ENCODE results near the gene DNM3.
"Not testable (repeated sequence)": the region's sequence is repeated elsewhere in the genome, so short reads cannot be mapped to it uniquely, and the experiment has no call there.

DNM3 gene

DNA sequence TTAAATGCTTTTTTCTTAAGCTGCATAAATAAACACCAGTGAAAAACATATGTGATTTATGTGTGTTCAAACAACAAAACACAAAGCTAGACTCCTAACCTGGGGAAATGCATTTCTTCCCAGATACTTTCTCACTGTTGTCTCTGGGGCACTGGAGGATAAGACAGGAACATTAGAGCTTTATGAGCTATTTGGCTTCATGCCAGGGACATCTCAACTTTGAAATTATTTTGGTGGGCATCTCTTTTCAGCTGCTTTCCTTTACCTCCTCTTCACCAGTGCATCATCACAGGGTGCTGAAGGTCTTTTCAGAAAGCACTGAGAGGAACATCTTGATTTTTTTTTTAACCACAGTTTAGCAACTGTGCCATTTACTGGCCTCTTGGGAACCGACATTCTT, 212.9 kb downstream of the DNM3 start:
- DNase-seq = no peak

DNA sequence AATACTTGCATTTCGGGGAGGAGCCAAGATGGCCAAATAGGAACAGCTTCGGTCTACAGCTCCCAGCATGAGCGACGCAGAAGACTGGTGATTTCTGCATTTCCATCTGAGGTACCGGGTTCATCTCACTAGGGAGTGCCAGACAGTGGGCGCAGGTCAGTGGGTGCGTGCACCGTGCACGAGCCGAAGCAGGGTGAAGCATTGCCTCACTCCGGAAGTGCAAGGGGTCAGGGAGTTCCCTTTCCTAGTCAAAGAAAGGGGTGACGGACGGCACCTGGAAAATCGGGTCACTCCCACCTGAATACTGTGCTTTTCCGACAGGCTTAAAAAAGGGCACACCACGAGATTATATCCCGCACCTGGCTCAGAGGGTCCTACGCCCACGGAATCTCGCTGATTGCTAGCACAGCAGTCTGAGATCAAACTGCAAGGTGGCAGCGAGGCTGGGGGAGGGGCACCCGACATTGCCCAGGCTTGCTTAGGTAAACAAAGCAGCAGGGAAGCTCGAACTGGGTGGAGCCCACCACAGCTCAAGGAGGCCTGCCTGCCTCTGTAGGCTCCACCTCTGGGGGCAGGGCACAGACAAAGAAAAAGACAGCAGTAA, 214.6 kb downstream of the DNM3 start:
- DNase-seq = not testable (repeated sequence)

DNA sequence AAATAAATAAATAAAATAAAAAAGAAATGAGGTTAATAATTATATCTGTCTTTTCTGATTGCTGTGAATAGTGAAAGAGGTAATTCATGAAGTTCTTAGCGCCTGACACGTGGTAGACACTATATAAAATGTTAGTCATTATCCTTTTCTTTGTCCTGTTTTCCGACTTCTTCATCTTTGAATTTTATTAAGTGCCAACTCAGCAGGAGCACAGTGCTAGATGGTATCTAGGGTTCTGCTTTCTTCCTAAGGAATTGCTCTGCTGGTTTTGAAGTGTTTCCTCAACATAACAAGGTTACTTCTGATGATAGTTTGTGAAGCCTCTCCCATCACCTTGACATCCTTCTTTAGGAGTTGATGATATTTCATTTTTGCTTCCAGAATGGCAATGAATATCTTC, 227.0 kb downstream of the DNM3 start:
- no peak for DNase-seq

- no peak for DNase-seq
Measured at GRCh38 chr1:172069051-172069450, 227.8 kb downstream of the DNM3 start.

DNA sequence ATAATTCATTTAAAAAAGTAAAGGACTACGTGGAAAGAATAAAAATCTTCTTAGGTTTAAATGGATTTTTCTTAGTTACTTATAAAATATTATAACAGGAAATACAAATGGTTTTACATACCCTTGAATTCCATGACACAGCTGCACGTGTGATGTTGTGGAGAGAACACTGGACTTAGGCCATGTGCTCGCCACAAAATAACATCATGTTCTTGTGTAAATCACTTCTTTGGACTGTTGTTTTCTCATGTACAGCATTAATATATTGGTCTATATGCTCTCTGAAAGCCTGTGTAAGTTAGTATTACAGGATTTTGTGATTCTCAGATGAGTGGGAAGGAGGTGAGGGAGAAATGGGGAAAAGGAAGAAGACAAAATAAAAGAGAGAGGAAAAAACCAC, 228.2 kb downstream of the DNM3 start:
- no peak for DNase-seq

GRCh38 chr1:172070055-172070454, 228.8 kb downstream of the DNM3 start:
- no peak for DNase-seq

GRCh38 chr1:172071746-172072145, 230.4 kb downstream of the DNM3 start:
- no peak for DNase-seq

GRCh38 chr1:172079859-172080258, 238.6 kb downstream of the DNM3 start:
- DNase-seq = not testable (repeated sequence)

- DNase-seq = no peak
Measured at GRCh38 chr1:172083191-172083590, 241.9 kb downstream of the DNM3 start.

DNA sequence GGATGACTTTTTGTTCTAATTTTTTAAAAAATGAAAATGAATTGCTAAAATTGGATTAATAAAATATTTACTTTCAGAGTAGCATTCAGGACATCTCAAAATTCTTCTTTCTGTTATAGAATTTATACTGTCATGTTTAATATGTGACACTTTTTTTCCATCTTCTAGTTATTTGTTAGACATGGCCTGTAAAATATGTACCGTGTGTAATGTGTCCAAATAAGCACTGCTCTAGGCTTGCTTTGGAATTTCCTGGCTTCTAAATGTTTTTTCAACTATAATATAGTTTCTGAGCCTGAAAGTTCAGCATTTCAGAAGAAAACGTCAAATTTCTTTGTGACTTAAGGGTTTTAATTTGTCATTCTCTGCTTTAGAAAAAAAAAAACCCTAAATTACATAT, 243.6 kb downstream of the DNM3 start:
- DNase-seq = no peak

- no peak for DNase-seq
Measured at GRCh38 chr1:172085317-172085716, 244.0 kb downstream of the DNM3 start.

DNA sequence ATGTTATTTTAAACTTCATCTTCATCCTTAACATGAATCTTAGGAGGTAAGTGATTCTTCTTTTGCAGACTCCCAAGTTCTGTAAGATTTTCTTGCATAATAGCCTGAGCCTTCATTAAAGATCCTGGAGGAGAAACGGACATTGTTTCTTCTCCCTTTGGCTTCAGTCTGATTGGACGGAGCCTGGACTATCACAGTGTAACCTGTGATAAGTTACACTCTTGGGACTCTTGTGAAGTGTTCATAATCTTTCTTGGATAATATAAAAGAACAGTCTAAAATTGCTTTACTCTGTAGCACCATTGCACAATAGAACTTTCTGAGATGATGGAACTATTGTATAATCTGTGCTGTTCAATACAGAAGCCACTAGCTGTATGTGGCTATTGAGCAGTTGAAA, 244.8 kb downstream of the DNM3 start:
- DNase-seq = no peak

GRCh38 chr1:172088256-172088655, 247.0 kb downstream of the DNM3 start:
- no peak for DNase-seq

GRCh38 chr1:172089768-172090510, 248.6 kb downstream of the DNM3 start:
- DNase-seq = no peak

GRCh38 chr1:172090511-172090817, 249.2 kb downstream of the DNM3 start:
- no peak for DNase-seq

DNA sequence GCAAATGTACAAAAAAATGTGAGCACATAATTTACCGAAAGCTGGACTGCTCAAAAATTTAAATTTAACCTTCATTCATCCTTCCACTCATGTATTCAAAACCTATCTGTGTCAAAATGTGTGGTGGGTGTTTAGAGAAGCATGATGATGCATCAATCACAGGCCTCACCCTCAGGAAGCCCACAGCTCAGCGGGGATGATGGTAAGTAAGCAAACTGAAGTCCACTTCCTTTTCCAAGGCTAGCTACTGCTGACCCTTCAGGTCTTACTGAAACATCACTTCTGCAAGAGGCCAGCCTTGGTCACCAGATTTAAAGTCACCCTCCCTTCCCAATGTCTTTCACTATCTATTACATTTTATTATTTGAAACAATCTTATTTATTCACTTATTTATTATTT, 254.5 kb downstream of the DNM3 start:
- no peak for DNase-seq

GRCh38 chr1:172105230-172105629, 263.9 kb downstream of the DNM3 start:
- no peak for DNase-seq

DNA sequence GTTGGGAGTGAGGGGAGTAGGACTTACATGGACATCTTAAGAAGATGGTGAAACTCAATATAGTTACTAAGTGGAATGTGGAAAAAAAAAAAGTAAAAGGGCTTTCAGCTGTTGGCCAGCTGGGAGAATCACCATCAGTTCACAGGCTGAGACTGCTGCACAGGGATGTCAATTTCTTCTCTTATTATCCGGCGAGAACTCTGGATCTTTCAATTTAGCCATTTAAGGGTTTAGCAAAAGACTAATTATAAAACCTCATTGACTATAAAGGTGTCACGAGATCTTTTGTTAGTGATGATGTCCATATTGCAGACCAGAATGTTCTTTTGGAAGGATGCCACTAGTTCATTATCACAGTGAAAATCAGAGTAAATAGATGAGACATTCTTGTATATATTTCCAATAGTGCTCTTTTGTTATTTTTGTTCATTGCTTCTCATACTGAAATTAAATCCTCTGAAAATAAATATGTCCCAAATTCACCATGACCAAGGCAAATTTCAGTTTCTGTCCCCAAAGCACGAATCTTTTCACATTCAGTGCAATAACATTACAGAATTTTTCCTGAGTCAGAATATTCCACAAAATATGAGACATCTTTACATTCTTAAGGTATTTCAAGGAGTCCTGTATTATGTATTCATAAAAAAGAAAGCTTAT, 266.1 kb downstream of the DNM3 start:
- no peak for DNase-seq

DNA sequence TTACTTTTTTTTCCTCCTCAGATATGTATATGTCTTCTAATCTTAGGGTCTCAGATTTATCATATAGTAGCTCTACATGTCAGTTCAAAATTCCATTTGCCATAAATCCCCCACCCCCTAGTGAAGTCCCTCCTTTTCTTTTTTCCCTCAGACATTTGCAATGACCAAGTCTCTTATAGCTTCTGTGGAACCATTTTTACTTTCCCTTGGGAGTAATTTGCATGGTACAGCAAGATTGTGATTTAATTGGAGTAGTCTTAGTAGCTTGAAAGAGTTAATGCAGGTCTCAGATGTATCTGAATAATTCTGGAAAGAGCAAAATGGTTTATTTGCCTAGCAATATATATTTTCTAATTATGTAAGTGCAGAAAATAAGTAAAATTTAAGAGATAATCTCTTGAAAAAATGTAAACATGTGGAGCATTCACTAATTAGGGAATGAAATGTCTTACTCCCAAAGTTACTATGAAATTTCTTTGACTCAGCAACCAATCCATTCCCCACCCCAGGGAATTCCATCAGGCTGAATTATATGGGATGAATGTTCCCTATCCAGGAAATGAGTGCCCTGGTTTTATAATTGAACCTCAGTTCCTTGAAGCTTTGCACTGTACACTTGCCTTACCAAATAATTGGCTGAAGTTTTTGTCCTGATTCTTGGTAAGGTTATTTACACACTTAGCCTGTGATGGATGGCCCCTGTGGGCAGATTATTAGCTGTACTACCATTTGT, 267.0 kb downstream of the DNM3 start:
- no peak for DNase-seq

GRCh38 chr1:172109359-172109758, 268.1 kb downstream of the DNM3 start:
- no peak for DNase-seq

GRCh38 chr1:172112576-172112975, 271.3 kb downstream of the DNM3 start:
- no peak for DNase-seq

- DNase-seq = no peak
Measured at GRCh38 chr1:172117800-172118199, 276.5 kb downstream of the DNM3 start.

- no peak for DNase-seq
Measured at GRCh38 chr1:172118618-172119017, 277.3 kb downstream of the DNM3 start.

DNA sequence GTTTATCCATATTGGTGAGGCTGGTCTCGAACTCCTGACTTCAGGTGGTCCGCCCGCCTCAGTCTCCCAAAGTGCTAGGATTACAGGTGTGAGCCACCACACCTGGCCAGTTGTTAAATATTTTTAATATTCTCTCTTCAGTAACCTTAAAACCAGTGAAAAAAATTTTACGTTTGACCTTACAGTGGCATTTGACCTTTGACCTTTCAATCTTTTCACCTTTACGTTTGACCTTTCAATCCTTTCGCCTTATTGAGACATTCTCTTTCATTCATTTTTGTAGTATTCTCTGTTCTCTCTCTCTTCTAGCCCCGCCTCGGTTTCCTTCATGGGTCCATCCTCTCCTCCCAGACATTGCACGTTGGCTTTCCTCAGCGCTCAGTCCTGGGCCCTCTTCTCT, 277.9 kb downstream of the DNM3 start:
- DNase-seq = no peak

Data from NCI-H1436 (cell line).